ENCODE results near the gene BICC1.

DNA sequence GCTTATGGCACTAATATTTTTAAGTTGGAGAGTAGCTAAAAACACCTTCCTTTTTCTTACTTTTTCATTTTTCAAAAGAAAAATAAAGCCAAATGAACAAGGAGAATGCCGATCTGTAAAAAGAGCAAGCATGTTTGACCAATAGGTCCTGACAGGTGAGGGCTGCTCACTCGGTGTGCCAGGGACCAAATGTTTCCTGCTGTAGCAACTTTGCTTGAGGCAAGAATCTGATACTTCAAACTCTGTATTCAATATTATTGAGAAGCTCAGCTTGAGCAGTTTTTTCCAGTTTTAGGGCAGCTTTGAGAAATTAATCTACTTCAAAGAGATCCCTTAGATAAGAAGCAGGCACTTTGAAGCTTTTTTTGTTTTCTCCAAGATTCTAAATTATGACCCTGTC lies 298.1 kb downstream of the BICC1 start:
- TF ChIP-seq SP1 (IDR thresholded peaks at IDR 0.05) (no peak), NR2F2 (IDR thresholded peaks at IDR 0.05) (no peak), YY1 (IDR thresholded peaks at IDR 0.05) (no peak), RXRA (IDR thresholded peaks at IDR 0.05) (no peak), RAD21 (IDR thresholded peaks at IDR 0.05) (no peak), GABPA (IDR thresholded peaks at IDR 0.05 in 1 of 2, conservative IDR thresholded peaks at IDR 0.05 in 1 of 2) (no peak), TAF1 (conservative IDR thresholded peaks at IDR 0.05) (no peak), JUND (IDR thresholded peaks at IDR 0.05) (no peak)
- TF ChIP-seq, protein P1, sequence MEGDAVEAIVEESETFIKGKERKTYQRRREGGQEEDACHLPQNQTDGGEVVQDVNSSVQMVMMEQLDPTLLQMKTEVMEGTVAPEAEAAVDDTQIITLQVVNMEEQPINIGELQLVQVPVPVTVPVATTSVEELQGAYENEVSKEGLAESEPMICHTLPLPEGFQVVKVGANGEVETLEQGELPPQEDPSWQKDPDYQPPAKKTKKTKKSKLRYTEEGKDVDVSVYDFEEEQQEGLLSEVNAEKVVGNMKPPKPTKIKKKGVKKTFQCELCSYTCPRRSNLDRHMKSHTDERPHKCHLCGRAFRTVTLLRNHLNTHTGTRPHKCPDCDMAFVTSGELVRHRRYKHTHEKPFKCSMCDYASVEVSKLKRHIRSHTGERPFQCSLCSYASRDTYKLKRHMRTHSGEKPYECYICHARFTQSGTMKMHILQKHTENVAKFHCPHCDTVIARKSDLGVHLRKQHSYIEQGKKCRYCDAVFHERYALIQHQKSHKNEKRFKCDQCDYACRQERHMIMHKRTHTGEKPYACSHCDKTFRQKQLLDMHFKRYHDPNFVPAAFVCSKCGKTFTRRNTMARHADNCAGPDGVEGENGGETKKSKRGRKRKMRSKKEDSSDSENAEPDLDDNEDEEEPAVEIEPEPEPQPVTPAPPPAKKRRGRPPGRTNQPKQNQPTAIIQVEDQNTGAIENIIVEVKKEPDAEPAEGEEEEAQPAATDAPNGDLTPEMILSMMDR (IDR thresholded peaks at IDR 0.05; ENCODE audit: low read depth, low read length, missing input control) = no peak
- TF ChIP-seq, protein P2, sequence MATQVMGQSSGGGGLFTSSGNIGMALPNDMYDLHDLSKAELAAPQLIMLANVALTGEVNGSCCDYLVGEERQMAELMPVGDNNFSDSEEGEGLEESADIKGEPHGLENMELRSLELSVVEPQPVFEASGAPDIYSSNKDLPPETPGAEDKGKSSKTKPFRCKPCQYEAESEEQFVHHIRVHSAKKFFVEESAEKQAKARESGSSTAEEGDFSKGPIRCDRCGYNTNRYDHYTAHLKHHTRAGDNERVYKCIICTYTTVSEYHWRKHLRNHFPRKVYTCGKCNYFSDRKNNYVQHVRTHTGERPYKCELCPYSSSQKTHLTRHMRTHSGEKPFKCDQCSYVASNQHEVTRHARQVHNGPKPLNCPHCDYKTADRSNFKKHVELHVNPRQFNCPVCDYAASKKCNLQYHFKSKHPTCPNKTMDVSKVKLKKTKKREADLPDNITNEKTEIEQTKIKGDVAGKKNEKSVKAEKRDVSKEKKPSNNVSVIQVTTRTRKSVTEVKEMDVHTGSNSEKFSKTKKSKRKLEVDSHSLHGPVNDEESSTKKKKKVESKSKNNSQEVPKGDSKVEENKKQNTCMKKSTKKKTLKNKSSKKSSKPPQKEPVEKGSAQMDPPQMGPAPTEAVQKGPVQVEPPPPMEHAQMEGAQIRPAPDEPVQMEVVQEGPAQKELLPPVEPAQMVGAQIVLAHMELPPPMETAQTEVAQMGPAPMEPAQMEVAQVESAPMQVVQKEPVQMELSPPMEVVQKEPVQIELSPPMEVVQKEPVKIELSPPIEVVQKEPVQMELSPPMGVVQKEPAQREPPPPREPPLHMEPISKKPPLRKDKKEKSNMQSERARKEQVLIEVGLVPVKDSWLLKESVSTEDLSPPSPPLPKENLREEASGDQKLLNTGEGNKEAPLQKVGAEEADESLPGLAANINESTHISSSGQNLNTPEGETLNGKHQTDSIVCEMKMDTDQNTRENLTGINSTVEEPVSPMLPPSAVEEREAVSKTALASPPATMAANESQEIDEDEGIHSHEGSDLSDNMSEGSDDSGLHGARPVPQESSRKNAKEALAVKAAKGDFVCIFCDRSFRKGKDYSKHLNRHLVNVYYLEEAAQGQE (IDR thresholded peaks at IDR 0.05) = no peak
- TF ChIP-seq, protein P3, sequence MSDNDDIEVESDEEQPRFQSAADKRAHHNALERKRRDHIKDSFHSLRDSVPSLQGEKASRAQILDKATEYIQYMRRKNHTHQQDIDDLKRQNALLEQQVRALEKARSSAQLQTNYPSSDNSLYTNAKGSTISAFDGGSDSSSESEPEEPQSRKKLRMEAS (IDR thresholded peaks at IDR 0.05) = no peak
- TF ChIP-seq, protein P4, sequence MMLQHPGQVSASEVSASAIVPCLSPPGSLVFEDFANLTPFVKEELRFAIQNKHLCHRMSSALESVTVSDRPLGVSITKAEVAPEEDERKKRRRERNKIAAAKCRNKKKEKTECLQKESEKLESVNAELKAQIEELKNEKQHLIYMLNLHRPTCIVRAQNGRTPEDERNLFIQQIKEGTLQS (IDR thresholded peaks at IDR 0.05) = no peak

Data from liver (tissue), 3 donors.